PC-3 (cell line): ENCODE measurements around the gene ZNF514.

Source experiments
- CTCF ChIP-seq: fragments of 300-600 bp; sonication (generic); conservative IDR thresholded peaks from 2 replicates; pipeline ENCODE4 v1.5.1; 2017; ENCODE audit warnings: antibody characterized with exemption, low read depth, mild to moderate bottlenecking, low read length
- EZH2 ChIP-seq: fragments of 300-600 bp; sonication (generic); IDR thresholded peaks from one replicate; pipeline ENCODE4 v1.6.1; 2017; ENCODE audit warnings: antibody characterized with exemption, mild to moderate bottlenecking, low read length; ENCODE audit not compliant: unreplicated experiment
- EZH2phosphoT487 ChIP-seq: fragments of 300-600 bp; sonication (generic); IDR thresholded peaks from 2 replicates; pipeline ENCODE4 v1.6.1; 2018; ENCODE audit warnings: mild to moderate bottlenecking, antibody characterized with exemption, low read length, borderline replicate concordance

GRCh38 chr2:95185973-95186372, 26.3 kb upstream of the ZNF514 start:
- TF ChIP-seq EZH2phosphoT487 = no peak
- TF ChIP-seq CTCF = no peak
- no peak for TF ChIP-seq EZH2
